HUDEP-2 (cell line): Measurements from ENCODE around the gene STOX1.
"Not testable (repeated sequence)": the region's sequence is repeated elsewhere in the genome, so short reads cannot be mapped to it uniquely, and the experiment has no call there.

Experiments used
- DNase-seq, 76 experiments: peaks; one replicate each; lab custom pipeline; 2025; ENCODE audit not compliant: unreplicated experiment in 76 of 76; lab: John Stamatoyannopoulos, UW

STOX1 gene

GRCh38 chr10:68878496-68878895, 51.2 kb downstream of the STOX1 start:
- no peak for DNase-seq

- no peak for DNase-seq
Measured at GRCh38 chr10:68879628-68880027, 52.3 kb downstream of the STOX1 start.

- DNase-seq = no peak
Measured at GRCh38 chr10:68880181-68880580, 52.9 kb downstream of the STOX1 start.

- DNase-seq = no peak
Measured at GRCh38 chr10:68895041-68895440, 67.7 kb downstream of the STOX1 start.

GRCh38 chr10:68897336-68897741, 70.0 kb downstream of the STOX1 start:
- DNase-seq = peak in 50 of 76 experiments; percentile 0 to 66 (median 28)

GRCh38 chr10:68899186-68899745, 71.9 kb downstream of the STOX1 start:
- no peak for DNase-seq

GRCh38 chr10:68900427-68901104, 73.2 kb downstream of the STOX1 start:
- DNase-seq = peak in 35 of 76 experiments; percentile 20 to 93 (median 71)

- DNase-seq = peak; percentile 60 to 98 (median 94)
Measured at GRCh38 chr10:68901105-68901927, 74.0 kb downstream of the STOX1 start, which contains the start of gene DDX50. TSS of gene DDX50 (plus strand) at chr10:68901315. CDS start at chr10:68901385, 70 bp downstream.

- DNase-seq = no peak
Measured at GRCh38 chr10:68902382-68902781, 75.1 kb downstream of the STOX1 start.

GRCh38 chr10:68924593-68924992, 97.3 kb downstream of the STOX1 start:
- DNase-seq = no peak

GRCh38 chr10:68925489-68925888, 98.2 kb downstream of the STOX1 start:
- no peak for DNase-seq

- DNase-seq = not testable (repeated sequence)
Measured at GRCh38 chr10:68929157-68929556, 101.8 kb downstream of the STOX1 start.

GRCh38 chr10:68929888-68930287, 102.6 kb downstream of the STOX1 start:
- DNase-seq = not testable (repeated sequence)

GRCh38 chr10:68932860-68933259, 105.5 kb downstream of the STOX1 start:
- not testable (repeated sequence) for DNase-seq

- no peak for DNase-seq
Measured at GRCh38 chr10:68934994-68935393, 107.7 kb downstream of the STOX1 start.

GRCh38 chr10:68938117-68938516, 110.8 kb downstream of the STOX1 start:
- DNase-seq = peak in 1 of 76 experiments; percentile 4

- DNase-seq = no peak
Measured at GRCh38 chr10:68938884-68939283, 111.6 kb downstream of the STOX1 start.

- DNase-seq = not testable (repeated sequence)
Measured at GRCh38 chr10:68940917-68941316, 113.6 kb downstream of the STOX1 start.
